SK-N-SH (cell line): Measurements from ENCODE around the gene CCDC150. TPM values are rescaled to one million over a fixed set of nuclear protein-coding genes. Genes with fewer than 3 reads are reported as not detected.

Experiments
- CHD2 ChIP-seq: fragments of 150-350 bp; IDR thresholded peaks from 2 replicates; pipeline ENCODE4 v1.6.1; 2018; ENCODE audit warnings: low read length; ENCODE audit not compliant: partially characterized antibody
- EZH2phosphoT487 ChIP-seq: fragments of 200-600 bp; sonication (generic); IDR thresholded peaks from 2 replicates; pipeline ENCODE4 v1.6.1; 2017; ENCODE audit warnings: low read depth, mixed run types, mild to moderate bottlenecking, antibody characterized with exemption, moderate library complexity, borderline replicate concordance
- FOSL2 ChIP-seq: IDR thresholded peaks from 2 replicates; pipeline ENCODE4 v1.4.0; 2012; ENCODE audit warnings: low read depth, mild to moderate bottlenecking, moderate library complexity, borderline replicate concordance
- FOXJ3 ChIP-seq: sonication (generic); formaldehyde crosslinking; IDR thresholded peaks from 2 replicates; pipeline ENCODE4 v1.5.1; 2020; ENCODE audit warnings: mild to moderate bottlenecking, missing genetic modification reagents
- FOXM1 ChIP-seq: IDR thresholded peaks from 2 replicates; pipeline ENCODE4 v1.4.0; 2012; ENCODE audit warnings: low read depth, mild to moderate bottlenecking
- IRF3 ChIP-seq: fragments of 150-350 bp; IDR thresholded peaks from 2 replicates; pipeline ENCODE4 v1.6.1; 2016; ENCODE audit warnings: mild to moderate bottlenecking, low read depth, low read length
- JUND ChIP-seq: IDR thresholded peaks from 2 replicates; pipeline ENCODE4 v1.4.0; 2012
- NRF1 ChIP-seq: IDR thresholded peaks from 2 replicates; pipeline ENCODE4 v1.6.1; 2012; ENCODE audit warnings: low read depth, mild to moderate bottlenecking, low read length
- POLR2AphosphoS5 ChIP-seq: IDR thresholded peaks from 2 replicates; pipeline ENCODE4 v1.6.1; 2012; ENCODE audit warnings: low read depth, low read length
- RAD21 ChIP-seq: IDR thresholded peaks from 2 replicates; pipeline ENCODE4 v1.6.1; 2012; ENCODE audit warnings: mild to moderate bottlenecking, low read length
- REST ChIP-seq: IDR thresholded peaks from 2 replicates; pipeline ENCODE4 v1.6.1; 2012; ENCODE audit warnings: mild to moderate bottlenecking, low read depth, low read length, moderate library complexity
- SIN3A ChIP-seq: IDR thresholded peaks from 2 replicates; pipeline ENCODE4 v1.6.1; 2012; ENCODE audit warnings: low read depth, mild to moderate bottlenecking, low read length, moderate library complexity, borderline replicate concordance
- TEAD4 ChIP-seq: IDR thresholded peaks from 2 replicates; pipeline ENCODE4 v1.4.0; 2012; ENCODE audit warnings: mild to moderate bottlenecking, borderline replicate concordance; ENCODE audit not compliant: insufficient read depth
- YY1 ChIP-seq: IDR thresholded peaks from 2 replicates; pipeline ENCODE4 v1.4.0; 2012; ENCODE audit warnings: low read depth, mild to moderate bottlenecking
- polyA plus RNA-seq, 3 experiments: library from polyadenylated mRNA; depleted of rRNA; stranded (reverse); fragments of >200 nt; gene quantifications; 2 replicates each; pipeline ENCODE4 v1.2.3, GENCODE V29; 2012
- TF ChIP-seq, protein P1 (sequence below): fragments of 200-600 bp; sonication (generic); IDR thresholded peaks from 2 replicates; pipeline ENCODE4 v1.6.1; 2017; ENCODE audit warnings: antibody characterized with exemption, mild to moderate bottlenecking, moderate library complexity
- TF ChIP-seq, protein P2 (sequence below): IDR thresholded peaks from 2 replicates; pipeline ENCODE4 v1.4.0; 2012; ENCODE audit warnings: low read depth, borderline replicate concordance

The CCDC150 gene
- polyA plus RNA-seq, 1 of the 3 experiments (the other 2 are of a cell fraction), result 4.6 TPM

DNA sequence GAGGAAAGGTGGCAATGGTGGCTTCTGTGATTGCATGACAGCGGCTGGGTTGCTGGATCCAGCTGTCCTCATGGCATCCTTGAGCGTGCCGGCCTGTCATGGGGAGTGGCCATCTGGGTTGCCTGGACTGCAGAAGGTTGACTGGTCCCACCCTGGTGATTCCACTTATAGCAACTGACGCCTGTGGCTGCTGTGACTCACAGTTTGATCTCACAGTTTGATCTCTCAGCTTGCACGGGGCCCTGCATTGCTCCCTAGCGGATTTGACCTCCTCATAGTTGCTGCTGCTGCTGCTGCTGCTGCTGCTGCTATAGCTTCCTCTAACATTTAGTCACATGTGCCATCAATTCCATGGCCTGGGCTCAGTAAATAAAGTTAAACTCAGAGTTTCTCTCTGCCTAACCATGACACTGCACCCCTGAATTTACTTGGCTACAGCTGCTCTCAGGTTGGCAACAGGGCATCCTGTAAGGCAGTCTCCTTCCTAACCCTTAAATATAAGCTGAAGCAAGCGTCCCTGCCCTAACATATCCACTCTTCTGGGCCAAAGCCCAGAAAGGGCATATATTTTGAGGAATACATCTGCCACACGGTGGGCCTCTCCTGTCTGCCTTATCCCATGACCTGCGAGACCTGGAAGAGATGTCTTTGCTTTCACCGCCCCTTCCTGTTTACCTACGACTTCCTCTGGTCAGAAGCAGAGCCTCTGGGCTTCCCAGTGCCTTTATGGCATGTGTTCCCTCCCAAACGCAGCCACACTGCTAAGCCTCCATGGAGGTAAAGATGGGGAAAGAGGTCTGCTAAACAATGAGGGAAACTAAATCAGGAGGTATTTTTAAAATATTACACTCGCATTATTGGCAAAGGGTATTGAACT is 37.8 kb upstream of the CCDC150 start (continued):
- TF ChIP-seq REST (peak; percentile 24; the same call in 1 of the 2 replicates), RAD21 (peak; percentile 25; the same call in 1 of the 2 replicates), TEAD4 (no peak), FOXJ3 (CRISPR knock-in tag) (no peak), POLR2AphosphoS5 (no peak), FOXM1 (no peak), NRF1 (no peak), CHD2 (no peak), FOSL2 (peak; percentile 88), JUND (peak; percentile 75), SIN3A (peak; percentile 86; the same call in 1 of the 2 replicates), IRF3 (no peak), YY1 (no peak), EZH2phosphoT487 (no peak)
- TF ChIP-seq, protein P1, sequence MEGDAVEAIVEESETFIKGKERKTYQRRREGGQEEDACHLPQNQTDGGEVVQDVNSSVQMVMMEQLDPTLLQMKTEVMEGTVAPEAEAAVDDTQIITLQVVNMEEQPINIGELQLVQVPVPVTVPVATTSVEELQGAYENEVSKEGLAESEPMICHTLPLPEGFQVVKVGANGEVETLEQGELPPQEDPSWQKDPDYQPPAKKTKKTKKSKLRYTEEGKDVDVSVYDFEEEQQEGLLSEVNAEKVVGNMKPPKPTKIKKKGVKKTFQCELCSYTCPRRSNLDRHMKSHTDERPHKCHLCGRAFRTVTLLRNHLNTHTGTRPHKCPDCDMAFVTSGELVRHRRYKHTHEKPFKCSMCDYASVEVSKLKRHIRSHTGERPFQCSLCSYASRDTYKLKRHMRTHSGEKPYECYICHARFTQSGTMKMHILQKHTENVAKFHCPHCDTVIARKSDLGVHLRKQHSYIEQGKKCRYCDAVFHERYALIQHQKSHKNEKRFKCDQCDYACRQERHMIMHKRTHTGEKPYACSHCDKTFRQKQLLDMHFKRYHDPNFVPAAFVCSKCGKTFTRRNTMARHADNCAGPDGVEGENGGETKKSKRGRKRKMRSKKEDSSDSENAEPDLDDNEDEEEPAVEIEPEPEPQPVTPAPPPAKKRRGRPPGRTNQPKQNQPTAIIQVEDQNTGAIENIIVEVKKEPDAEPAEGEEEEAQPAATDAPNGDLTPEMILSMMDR, result peak; percentile 32
- TF ChIP-seq, protein P2, sequence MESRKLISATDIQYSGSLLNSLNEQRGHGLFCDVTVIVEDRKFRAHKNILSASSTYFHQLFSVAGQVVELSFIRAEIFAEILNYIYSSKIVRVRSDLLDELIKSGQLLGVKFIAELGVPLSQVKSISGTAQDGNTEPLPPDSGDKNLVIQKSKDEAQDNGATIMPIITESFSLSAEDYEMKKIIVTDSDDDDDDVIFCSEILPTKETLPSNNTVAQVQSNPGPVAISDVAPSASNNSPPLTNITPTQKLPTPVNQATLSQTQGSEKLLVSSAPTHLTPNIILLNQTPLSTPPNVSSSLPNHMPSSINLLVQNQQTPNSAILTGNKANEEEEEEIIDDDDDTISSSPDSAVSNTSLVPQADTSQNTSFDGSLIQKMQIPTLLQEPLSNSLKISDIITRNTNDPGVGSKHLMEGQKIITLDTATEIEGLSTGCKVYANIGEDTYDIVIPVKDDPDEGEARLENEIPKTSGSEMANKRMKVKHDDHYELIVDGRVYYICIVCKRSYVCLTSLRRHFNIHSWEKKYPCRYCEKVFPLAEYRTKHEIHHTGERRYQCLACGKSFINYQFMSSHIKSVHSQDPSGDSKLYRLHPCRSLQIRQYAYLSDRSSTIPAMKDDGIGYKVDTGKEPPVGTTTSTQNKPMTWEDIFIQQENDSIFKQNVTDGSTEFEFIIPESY, result no peak
